HG02970 (cell line): ENCODE data around the gene UBFD1.
"Not testable (repeated sequence)": the region's sequence is repeated elsewhere in the genome, so short reads cannot be mapped to it uniquely, and the experiment has no call there.

Source experiments
- ATAC-seq: cut with Tn5 transposase; IDR thresholded peaks from one replicate; pipeline ENCODE4 v1.9.1; 2021; ENCODE audit warnings: mild to moderate bottlenecking, moderate library complexity, moderate number of reproducible peaks; ENCODE audit not compliant: unreplicated experiment, low FRiP score

The UBFD1 gene

GRCh38 chr16:23564575-23565363 lies 7.2 kb downstream of the UBFD1 start:
- no peak for ATAC-seq

GRCh38 chr16:23566724-23567123 lies 9.2 kb downstream of the UBFD1 start:
- ATAC-seq, result no peak

GRCh38 chr16:23567602-23568001 lies 10.1 kb downstream of the UBFD1 start:
- no peak for ATAC-seq

- no peak for ATAC-seq
Observed at GRCh38 chr16:23570992-23571632, 13.6 kb downstream of the UBFD1 start.

- no peak for ATAC-seq
Observed at GRCh38 chr16:23571895-23572294, 14.4 kb downstream of the UBFD1 start.

GRCh38 chr16:23572394-23572793 lies 14.9 kb downstream of the UBFD1 start:
- ATAC-seq, result no peak

- ATAC-seq, result no peak
Observed at GRCh38 chr16:23573817-23574216, 16.3 kb downstream of the UBFD1 start.

- ATAC-seq, result no peak
Observed at GRCh38 chr16:23575834-23576233, 18.3 kb downstream of the UBFD1 start.

GRCh38 chr16:23577493-23577892 lies 20.0 kb downstream of the UBFD1 start:
- ATAC-seq, result no peak

- no peak for ATAC-seq
Observed at GRCh38 chr16:23578101-23578830, 20.7 kb downstream of the UBFD1 start.

- no peak for ATAC-seq
Observed at GRCh38 chr16:23579371-23579770, 21.8 kb downstream of the UBFD1 start.

GRCh38 chr16:23580391-23580790 lies 22.9 kb downstream of the UBFD1 start:
- no peak for ATAC-seq

- no peak for ATAC-seq
Observed at GRCh38 chr16:23581764-23582163, 24.2 kb downstream of the UBFD1 start.

GRCh38 chr16:23583271-23583670 lies 25.7 kb downstream of the UBFD1 start:
- ATAC-seq, result not testable (repeated sequence)

- ATAC-seq, result no peak
Observed at GRCh38 chr16:23584186-23585076, 26.9 kb downstream of the UBFD1 start.

GRCh38 chr16:23587726-23588125 lies 30.2 kb downstream of the UBFD1 start:
- ATAC-seq, result no peak

- ATAC-seq, result no peak
Observed at GRCh38 chr16:23590181-23590580, 32.7 kb downstream of the UBFD1 start.

- ATAC-seq, result no peak
Observed at GRCh38 chr16:23594186-23594585, 36.7 kb downstream of the UBFD1 start.

GRCh38 chr16:23595246-23595950 lies 37.9 kb downstream of the UBFD1 start:
- no peak for ATAC-seq
